Calu3 (cell line): Measurements from ENCODE around the gene SLCO3A1. TPM values are rescaled to one million over a fixed set of nuclear protein-coding genes. Genes with fewer than 3 reads are reported as not detected.

Experiments used
- BruUV-seq: library from RNA; stranded (reverse); fragments of 400-500 nt; replicated peaks from 2 replicates; lab custom pipeline; 2021; lab: Mats Ljungman, UMichigan
- CTCF ChIA-PET: fragments of 300-600 bp; sonication (Branson Sonifier 250); formaldehyde crosslinking; loops from one replicate; lab custom pipeline; 2022; ENCODE audit warnings: antibody characterized with exemption; lab: Charles Lee
- DNase-seq: peaks from one replicate; pipeline ENCODE4 v3.0.0; 2022
- H3K27ac Mint-ChIP-seq: one replicate; pipeline ENCODE4 v1.8.0; 2022; ENCODE audit warnings: mixed read lengths; ENCODE audit not compliant: unreplicated experiment
- H3K27me3 Mint-ChIP-seq: one replicate; pipeline ENCODE4 v1.8.0; 2022; ENCODE audit warnings: mixed read lengths; ENCODE audit not compliant: unreplicated experiment
- H3K36me3 Mint-ChIP-seq: one replicate; pipeline ENCODE4 v1.8.0; 2022; ENCODE audit warnings: mild to moderate bottlenecking, moderate library complexity, mixed read lengths; ENCODE audit not compliant: insufficient read depth, unreplicated experiment
- H3K4me1 Mint-ChIP-seq: one replicate; pipeline ENCODE4 v1.8.0; 2022; ENCODE audit warnings: mild to moderate bottlenecking, low read depth, mixed read lengths; ENCODE audit not compliant: unreplicated experiment
- H3K4me3 Mint-ChIP-seq: one replicate; pipeline ENCODE4 v1.8.0; 2022; ENCODE audit warnings: mild to moderate bottlenecking, low read depth, moderate library complexity, mixed read lengths; ENCODE audit not compliant: unreplicated experiment
- H3K9me3 Mint-ChIP-seq: one replicate; pipeline ENCODE4 v1.8.0; 2022; ENCODE audit warnings: low read depth, mixed read lengths; ENCODE audit not compliant: unreplicated experiment
- CTCF ChIP-seq: fragments of 200-600 bp; IDR thresholded peaks from one replicate; pipeline ENCODE4 v1.8.0; 2022; ENCODE audit warnings: antibody characterized with exemption; ENCODE audit not compliant: unreplicated experiment
- intact Hi-C: fragments of 100-400 bp; cut with micrococcal nuclease; formaldehyde crosslinking; loops from one replicate; pipeline ENCODE4 v1.10.0; 2022; ENCODE audit not compliant: unreplicated experiment
- total RNA-seq: library from RNA; stranded (reverse); gene quantifications from 2 replicates; pipeline ENCODE4 v1.2.3, GENCODE V29; 2022

Gene SLCO3A1
- total RNA-seq, 1 experiment from 2014 or later = 65.9 TPM

DNA sequence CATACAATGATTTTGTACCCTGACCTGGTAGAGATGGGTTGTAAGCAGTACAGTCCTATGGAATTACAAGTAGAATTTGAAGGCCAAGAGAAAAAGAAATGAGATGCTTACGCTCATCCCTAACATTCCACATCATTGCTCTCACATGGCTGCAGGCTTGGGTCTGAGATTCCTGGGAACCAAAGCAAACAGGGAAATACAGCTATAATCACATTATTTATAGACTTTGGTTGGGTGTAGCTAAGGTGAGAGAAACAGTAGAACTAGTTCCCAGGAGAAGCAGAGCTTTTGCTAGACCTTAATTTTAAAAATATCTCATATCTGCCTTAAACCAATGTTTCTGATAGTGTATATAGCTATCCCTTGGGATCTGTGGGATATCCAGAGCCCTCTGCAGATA is 51.4 kb downstream of the SLCO3A1 start:
- no peak for DNase-seq
- no peaks in the 10 kb centered on the region for H3K9me3 Mint-ChIP-seq
- intact Hi-C loops = no loop called here
- CTCF ChIA-PET = interaction anchor here (0.5 to 1.3 kb wide), 2 partner anchors 10 to 1378 kb away, joined by 3 to 8 read pairs; no protein-coding TSS in a partner anchor
- H3K27me3 Mint-ChIP-seq = no peaks in the 10 kb centered on the region
- H3K36me3 Mint-ChIP-seq = no peaks in the 10 kb centered on the region
- no TSS peak for BruUV-seq
- no peak overlapping the region for H3K27ac Mint-ChIP-seq
- peaks cover 32% of the 10 kb centered on the region for H3K4me1 Mint-ChIP-seq
- no peak overlapping the region for H3K4me3 Mint-ChIP-seq
- no peak for TF ChIP-seq CTCF

- no TSS peak for BruUV-seq
- Mint-ChIP-seq H3K4me1 (peaks cover 30% of the 10 kb centered on the region), H3K4me3 (no peak overlapping the region), H3K36me3 (no peaks in the 10 kb centered on the region), H3K9me3 (no peaks in the 10 kb centered on the region), H3K27ac (no peak overlapping the region), H3K27me3 (no peaks in the 10 kb centered on the region)
- DNase-seq = no peak
- CTCF ChIA-PET = interaction anchor here (0.9 kb wide), 1 partner anchor 18 kb away, joined by 16 read pairs; no protein-coding TSS in a partner anchor
- TF ChIP-seq CTCF = no peak
- intact Hi-C loops = no loop called here
Observed at GRCh38 chr15:91908391-91908790, 54.9 kb downstream of the SLCO3A1 start.

DNA sequence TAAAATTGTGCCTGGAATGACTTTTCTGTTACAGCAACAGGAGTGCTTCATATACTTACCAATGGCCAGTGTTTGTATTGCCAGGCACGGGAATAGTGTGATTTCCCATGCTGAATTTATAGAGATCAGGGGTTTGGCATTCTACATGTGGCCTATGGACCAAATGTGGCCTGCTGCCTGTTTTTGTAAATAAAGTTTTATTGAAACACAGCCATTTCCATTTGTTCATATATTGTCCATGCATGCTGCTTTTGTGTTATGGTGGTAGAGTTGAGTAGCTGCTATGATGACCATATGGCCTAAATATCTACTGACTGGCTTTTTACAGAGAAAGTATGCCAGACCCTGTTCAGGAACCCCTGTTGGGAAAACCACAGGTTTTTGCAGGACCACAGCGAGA is 55.6 kb downstream of the SLCO3A1 start:
- CTCF ChIA-PET = no interaction called here
- TF ChIP-seq CTCF = no peak
- H3K27ac Mint-ChIP-seq = no peak overlapping the region

GRCh38 chr15:91909574-91909973 is 56.1 kb downstream of the SLCO3A1 start:
- Mint-ChIP-seq H3K36me3 (no peaks in the 10 kb centered on the region), H3K4me1 (peaks cover 25% of the 10 kb centered on the region), H3K27ac (no peak overlapping the region), H3K4me3 (no peak overlapping the region), H3K27me3 (no peaks in the 10 kb centered on the region), H3K9me3 (no peaks in the 10 kb centered on the region)
- TF ChIP-seq CTCF = no peak
- no TSS peak for BruUV-seq
- CTCF ChIA-PET = no interaction called here
- DNase-seq = no peak
- intact Hi-C loops = no loop called here

More for the DNA sequence above, 55.6 kb downstream of the SLCO3A1 start:
- DNase-seq = no peak
- intact Hi-C loops = no loop called here
- no TSS peak for BruUV-seq
- Mint-ChIP-seq H3K36me3 (no peaks in the 10 kb centered on the region), H3K4me1 (peaks cover 30% of the 10 kb centered on the region), H3K27me3 (no peaks in the 10 kb centered on the region), H3K9me3 (no peaks in the 10 kb centered on the region), H3K4me3 (no peak overlapping the region)
